HepG2 (cell line): ENCODE data around the gene KLRC4. TPM values are rescaled to one million over a fixed set of nuclear protein-coding genes. Genes with fewer than 3 reads are reported as not detected.

Source experiments
- ATAC-seq: fragments of 200-7000 bp; cut with Tn5 transposase; 3 replicates; pipeline ENCODE4 v1.9.1; 2020; ENCODE audit warnings: mild to moderate bottlenecking, moderate library complexity
- BruUV-seq: library from RNA; stranded (reverse); fragments of 400-500 nt; replicated peaks from 2 replicates; lab custom pipeline; 2021; lab: Mats Ljungman, UMichigan
- CTCF ChIA-PET: fragments of 300-600 bp; formaldehyde crosslinking; extraction: SDS; loops from one replicate; lab custom pipeline; 2021; ENCODE audit warnings: low total read pairs, inconsistent platforms, low intra/inter-chr PET ratio; lab: Yijun Ruan, JAX
- POLR2A ChIA-PET: fragments of 350-600 bp; sonication (Branson Sonifier 250); formaldehyde crosslinking; loops from one replicate; lab custom pipeline; 2020; ENCODE audit warnings: antibody characterized with exemption, inconsistent platforms; lab: Yijun Ruan, JAX
- DNase-seq: peaks from one replicate; pipeline ENCODE4 v3.0.0-alpha.2; 2015; ENCODE audit warnings: low spot score
- FAIRE-seq: peaks from 3 replicates; lab custom pipeline; 2011; peaks lifted over from hg19 to GRCh38; lab: Jason Lieb, UNC
- H2AFZ ChIP-seq: one replicate; pipeline ENCODE4 v1.6.1; 2011; ENCODE audit warnings: low read length, inconsistent platforms
- H3K27ac ChIP-seq: fragments of 300-600 bp; 3 replicates; pipeline ENCODE4 v1.8.0; 2011; ENCODE audit warnings: mixed run types, mild to moderate bottlenecking, mixed read lengths, low read length, inconsistent platforms; ENCODE audit not compliant: insufficient read depth; ENCODE audit errors: extremely low read length
- H3K27me3 ChIP-seq, 2 experiments: fragments of 200-600 bp in 1 of 2; 2 replicates in 1 of 2; 3 replicates in 1 of 2; pipeline versions ENCODE4 v1.6.0 to v1.8.0; 2011; ENCODE audit warnings: low read length in 2 of 2, mild to moderate bottlenecking in 2 of 2, moderate library complexity in 2 of 2, inconsistent platforms in 1 of 2; ENCODE audit not compliant: insufficient read depth in 2 of 2, control insufficient read depth in 1 of 2
- H3K36me3 ChIP-seq, 2 experiments: fragments of 200-600 bp in 1 of 2; replicated peaks in 1 of 2; 2 replicates in 1 of 2; 3 replicates in 1 of 2; pipeline versions ENCODE4 v1.5.1 to v1.8.0; 2011; ENCODE audit warnings: low read length in 2 of 2, inconsistent platforms in 1 of 2; ENCODE audit not compliant: insufficient read depth in 2 of 2, control insufficient read depth in 1 of 2
- H3K4me1 ChIP-seq: 2 replicates; pipeline ENCODE4 v1.5.1; 2012; ENCODE audit warnings: low read length, inconsistent platforms; ENCODE audit not compliant: insufficient read depth
- H3K4me2 ChIP-seq: 2 replicates; pipeline ENCODE4 v1.6.0; 2011; ENCODE audit warnings: low read depth, low read length, inconsistent platforms
- H3K4me3 ChIP-seq, 3 experiments: fragments of 200-600 bp in 1 of 3; sonication (generic), shearing (Covaris generic) in 1 of 3; replicated peaks in 1 of 3; 2 replicates each; pipeline ENCODE4 v1.5.1; 2011 to 2016; ENCODE audit warnings: low read length in 3 of 3, inconsistent platforms in 2 of 3, low read depth in 2 of 3, mild to moderate bottlenecking in 2 of 3, control low read depth in 1 of 3, mixed read lengths in 1 of 3; ENCODE audit not compliant: insufficient read depth in 1 of 3
- H3K79me2 ChIP-seq: one replicate; pipeline ENCODE4 v1.6.1; 2011; ENCODE audit warnings: low read length, inconsistent platforms; ENCODE audit not compliant: insufficient read depth
- H3K9ac ChIP-seq: 2 replicates; pipeline ENCODE4 v1.6.0; 2011; ENCODE audit warnings: mild to moderate bottlenecking, low read depth, low read length, inconsistent platforms; ENCODE audit not compliant: insufficient read depth
- H3K9me3 ChIP-seq: 2 replicates; pipeline ENCODE4 v1.5.1; 2012; ENCODE audit warnings: mild to moderate bottlenecking, low read length
- H4K20me1 ChIP-seq: 2 replicates; pipeline ENCODE4 v1.6.0; 2011; ENCODE audit warnings: inconsistent platforms, mild to moderate bottlenecking, low read length, moderate library complexity; ENCODE audit not compliant: insufficient read depth
- ATRX ChIP-seq: sonication (generic); formaldehyde crosslinking; IDR thresholded peaks from 2 replicates; pipeline ENCODE4 v1.4.0; 2020; ENCODE audit warnings: missing genetic modification reagents, borderline replicate concordance
- FOSL1 ChIP-seq: sonication (generic); formaldehyde crosslinking; IDR thresholded peaks from 2 replicates; pipeline ENCODE4 v1.9.0; 2021; ENCODE audit warnings: missing genetic modification reagents, borderline replicate concordance
- FOXJ3 ChIP-seq: sonication (generic); formaldehyde crosslinking; IDR thresholded peaks from 2 replicates; pipeline ENCODE4 v1.4.0; 2020; ENCODE audit warnings: missing genetic modification reagents, mild to moderate bottlenecking, borderline replicate concordance
- MYNN ChIP-seq: sonication (generic); formaldehyde crosslinking; IDR thresholded peaks from 2 replicates; pipeline ENCODE4 v1.4.0; 2020; ENCODE audit warnings: mild to moderate bottlenecking, low read depth, missing genetic modification reagents
- PRDM15 ChIP-seq: sonication (generic); formaldehyde crosslinking; IDR thresholded peaks from 2 replicates; pipeline ENCODE4 v1.4.0; 2020; ENCODE audit warnings: missing genetic modification reagents
- SOX5 ChIP-seq: IDR thresholded peaks from 2 replicates; pipeline ENCODE4 v1.6.1; 2016; ENCODE audit warnings: borderline replicate concordance
- TP53 ChIP-seq: sonication (generic); formaldehyde crosslinking; conservative IDR thresholded peaks from 2 replicates; pipeline ENCODE4 v1.4.0; 2020; ENCODE audit warnings: missing genetic modification reagents
- ZFP90 ChIP-seq: sonication (generic); formaldehyde crosslinking; IDR thresholded peaks from 2 replicates; pipeline ENCODE4 v1.8.0; 2022; ENCODE audit warnings: missing genetic modification reagents, mild to moderate bottlenecking, inconsistent platforms, borderline replicate concordance
- ZNF44 ChIP-seq: sonication (generic); formaldehyde crosslinking; IDR thresholded peaks from 2 replicates; pipeline ENCODE4 v1.5.1; 2020; ENCODE audit warnings: mild to moderate bottlenecking, missing genetic modification reagents
- WGBS: methylation state at CpG from one replicate; pipeline ENCODE4 v1.1.6; 2017; ENCODE audit warnings: low lambda C conversion rate; 5-methylcytosine and 5-hydroxymethylcytosine counted together
- in situ Hi-C: cut with HindIII; loops from 2 replicates; pipeline ENCODE4 v1.10.0; 2017; ENCODE audit warnings: low pct_unique_long_range_greater_than_20kb; ENCODE audit not compliant: extremely low pct_ligation_motif_present
- intact Hi-C: fragments of 100-400 bp; cut with micrococcal nuclease; formaldehyde crosslinking; loops from one replicate; pipeline ENCODE4 v1.10.0; 2022; ENCODE audit not compliant: unreplicated experiment
- polyA plus RNA-seq, 8 experiments: library from polyadenylated mRNA; depleted of rRNA in 3 of 8; stranded (reverse) in 7 of 8; unstranded in 1 of 8; fragments of >200 nt; fragmentation: Illumina TruSeq in 4 of 8; extraction: Trizol in 4 of 8; gene quantifications; 2 replicates each; pipeline versions ENCODE4 v1.2.1 to v1.2.3, GENCODE V29; 2011 to 2016; ENCODE audit warnings: low read depth in 4 of 8, missing spikeins in 1 of 8, mixed read lengths in 1 of 8; ENCODE audit not compliant: insufficient read depth in 1 of 8
- total RNA-seq, 5 experiments: library from RNA; depleted of rRNA; stranded (reverse); fragments of >200 nt; fragmentation: Illumina TruSeq; extraction: Trizol; gene quantifications; 2 replicates each; pipeline ENCODE4 v1.2.3, GENCODE V29; 2016; ENCODE audit warnings: low read depth in 1 of 5
- TF ChIP-seq, protein P1 (sequence below), 2 experiments: IDR thresholded peaks; 2 replicates each; pipeline ENCODE4 v1.6.1; 2011 to 2012; ENCODE audit warnings: low read length in 2 of 2, borderline replicate concordance in 1 of 2, low read depth in 1 of 2, mild to moderate bottlenecking in 1 of 2, moderate library complexity in 1 of 2
- TF ChIP-seq, protein P2 (sequence below): IDR thresholded peaks from 2 replicates; pipeline ENCODE4 v1.6.1; 2012; ENCODE audit warnings: low read length, improper control_type of control experiment

KLRC4 gene
- total and polyA plus RNA-seq, 2 of the 13 experiments (the other 11 are each of a cell fraction or from before 2014, with no cell fraction given): 0.09 TPM; not detected in 1

DNA sequence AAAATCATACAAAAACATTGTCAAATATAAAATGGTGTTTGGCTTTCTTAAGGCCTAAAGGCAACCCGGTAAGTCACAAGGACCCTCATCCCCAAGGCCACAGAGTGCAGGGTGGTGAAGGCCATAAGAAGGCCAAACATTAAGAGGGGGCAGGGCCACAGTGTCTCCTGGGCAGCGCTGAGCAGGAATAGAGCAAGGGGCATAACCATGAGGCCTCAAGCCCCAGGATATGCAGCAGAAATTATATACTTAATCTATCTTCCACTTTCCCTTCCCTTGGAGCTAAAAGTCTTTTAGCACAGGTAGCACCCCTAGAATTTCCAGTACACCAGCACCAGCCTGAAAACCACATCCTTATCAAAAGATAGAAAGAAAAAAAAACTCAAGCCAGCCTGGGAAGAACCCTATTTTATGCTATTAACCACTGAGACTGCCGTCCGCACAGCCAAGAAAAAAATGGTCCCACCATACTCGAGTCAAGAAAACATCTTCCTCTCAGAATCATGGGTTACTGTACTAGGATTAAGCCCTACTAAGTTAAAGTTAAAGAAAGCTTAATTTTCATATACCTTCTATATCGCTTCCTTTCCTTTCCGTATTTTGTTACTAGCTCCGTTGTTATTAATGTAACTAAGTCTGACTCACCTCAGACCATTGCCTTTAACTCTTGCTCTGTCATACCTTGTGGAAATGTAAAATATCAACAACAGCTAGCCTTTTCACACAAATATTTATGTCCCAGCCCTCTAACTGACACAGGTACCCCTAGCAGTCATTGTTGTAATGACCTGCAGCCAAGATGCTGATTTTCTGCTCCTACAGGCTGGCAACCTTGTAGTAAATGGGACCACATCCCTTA is 39.8 kb downstream of the KLRC4 start:
- Histone ChIP-seq H2AFZ (no peak overlapping the region), H3K27me3 (no peaks in the 10 kb centered on the region; a peak in 1 of 5 replicates), H3K79me2 (no peaks in the 10 kb centered on the region), H3K36me3 (no peaks in the 10 kb centered on the region), H4K20me1 (no peaks in the 10 kb centered on the region), H3K9me3 (no peaks in the 10 kb centered on the region), H3K4me3 (no peak overlapping the region), H3K4me2 (no peak overlapping the region), H3K4me1 (peaks cover 12% of the 10 kb centered on the region), H3K9ac (no peak overlapping the region), H3K27ac (no peak overlapping the region)
- CTCF ChIA-PET: no interaction called here
- FAIRE-seq (no peak), DNase-seq (no peak), ATAC-seq (no peak)
- TF ChIP-seq ZNF44 (no peak), ATRX (CRISPR knock-in tag) (no peak), FOXJ3 (CRISPR knock-in tag) (no peak), MYNN (no peak), ZFP90 (CRISPR knock-in tag) (no peak), FOSL1 (no peak), PRDM15 (CRISPR knock-in tag) (no peak), SOX5 (CRISPR knock-in tag) (no peak), TP53 (CRISPR knock-in tag) (no peak)
- TF ChIP-seq, protein P1, sequence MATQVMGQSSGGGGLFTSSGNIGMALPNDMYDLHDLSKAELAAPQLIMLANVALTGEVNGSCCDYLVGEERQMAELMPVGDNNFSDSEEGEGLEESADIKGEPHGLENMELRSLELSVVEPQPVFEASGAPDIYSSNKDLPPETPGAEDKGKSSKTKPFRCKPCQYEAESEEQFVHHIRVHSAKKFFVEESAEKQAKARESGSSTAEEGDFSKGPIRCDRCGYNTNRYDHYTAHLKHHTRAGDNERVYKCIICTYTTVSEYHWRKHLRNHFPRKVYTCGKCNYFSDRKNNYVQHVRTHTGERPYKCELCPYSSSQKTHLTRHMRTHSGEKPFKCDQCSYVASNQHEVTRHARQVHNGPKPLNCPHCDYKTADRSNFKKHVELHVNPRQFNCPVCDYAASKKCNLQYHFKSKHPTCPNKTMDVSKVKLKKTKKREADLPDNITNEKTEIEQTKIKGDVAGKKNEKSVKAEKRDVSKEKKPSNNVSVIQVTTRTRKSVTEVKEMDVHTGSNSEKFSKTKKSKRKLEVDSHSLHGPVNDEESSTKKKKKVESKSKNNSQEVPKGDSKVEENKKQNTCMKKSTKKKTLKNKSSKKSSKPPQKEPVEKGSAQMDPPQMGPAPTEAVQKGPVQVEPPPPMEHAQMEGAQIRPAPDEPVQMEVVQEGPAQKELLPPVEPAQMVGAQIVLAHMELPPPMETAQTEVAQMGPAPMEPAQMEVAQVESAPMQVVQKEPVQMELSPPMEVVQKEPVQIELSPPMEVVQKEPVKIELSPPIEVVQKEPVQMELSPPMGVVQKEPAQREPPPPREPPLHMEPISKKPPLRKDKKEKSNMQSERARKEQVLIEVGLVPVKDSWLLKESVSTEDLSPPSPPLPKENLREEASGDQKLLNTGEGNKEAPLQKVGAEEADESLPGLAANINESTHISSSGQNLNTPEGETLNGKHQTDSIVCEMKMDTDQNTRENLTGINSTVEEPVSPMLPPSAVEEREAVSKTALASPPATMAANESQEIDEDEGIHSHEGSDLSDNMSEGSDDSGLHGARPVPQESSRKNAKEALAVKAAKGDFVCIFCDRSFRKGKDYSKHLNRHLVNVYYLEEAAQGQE (IDR thresholded peaks at IDR 0.05; ENCODE audit: borderline replicate concordance in 1 of 2, low read depth in 1 of 2, low read length in 2 of 2): no peak
- TF ChIP-seq, protein P2, sequence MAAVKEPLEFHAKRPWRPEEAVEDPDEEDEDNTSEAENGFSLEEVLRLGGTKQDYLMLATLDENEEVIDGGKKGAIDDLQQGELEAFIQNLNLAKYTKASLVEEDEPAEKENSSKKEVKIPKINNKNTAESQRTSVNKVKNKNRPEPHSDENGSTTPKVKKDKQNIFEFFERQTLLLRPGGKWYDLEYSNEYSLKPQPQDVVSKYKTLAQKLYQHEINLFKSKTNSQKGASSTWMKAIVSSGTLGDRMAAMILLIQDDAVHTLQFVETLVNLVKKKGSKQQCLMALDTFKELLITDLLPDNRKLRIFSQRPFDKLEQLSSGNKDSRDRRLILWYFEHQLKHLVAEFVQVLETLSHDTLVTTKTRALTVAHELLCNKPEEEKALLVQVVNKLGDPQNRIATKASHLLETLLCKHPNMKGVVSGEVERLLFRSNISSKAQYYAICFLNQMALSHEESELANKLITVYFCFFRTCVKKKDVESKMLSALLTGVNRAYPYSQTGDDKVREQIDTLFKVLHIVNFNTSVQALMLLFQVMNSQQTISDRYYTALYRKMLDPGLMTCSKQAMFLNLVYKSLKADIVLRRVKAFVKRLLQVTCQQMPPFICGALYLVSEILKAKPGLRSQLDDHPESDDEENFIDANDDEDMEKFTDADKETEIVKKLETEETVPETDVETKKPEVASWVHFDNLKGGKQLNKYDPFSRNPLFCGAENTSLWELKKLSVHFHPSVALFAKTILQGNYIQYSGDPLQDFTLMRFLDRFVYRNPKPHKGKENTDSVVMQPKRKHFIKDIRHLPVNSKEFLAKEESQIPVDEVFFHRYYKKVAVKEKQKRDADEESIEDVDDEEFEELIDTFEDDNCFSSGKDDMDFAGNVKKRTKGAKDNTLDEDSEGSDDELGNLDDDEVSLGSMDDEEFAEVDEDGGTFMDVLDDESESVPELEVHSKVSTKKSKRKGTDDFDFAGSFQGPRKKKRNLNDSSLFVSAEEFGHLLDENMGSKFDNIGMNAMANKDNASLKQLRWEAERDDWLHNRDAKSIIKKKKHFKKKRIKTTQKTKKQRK: no peak
- in situ Hi-C loops: no loop called here
- no TSS peak for BruUV-seq
- 58% methylated on average over 8 of the region's 8 CpGs for WGBS
- intact Hi-C loops: loop anchor here (5.0 kb wide), 1 partner anchor 43 kb away; no protein-coding TSS in a partner anchor
- POLR2A ChIA-PET: no interaction called here
